Measurements from ENCODE around the gene ACER1.
"Not testable (repeated sequence)": the region's sequence is repeated elsewhere in the genome, so short reads cannot be mapped to it uniquely, and the experiment has no call there.

ACER1 gene

DNA sequence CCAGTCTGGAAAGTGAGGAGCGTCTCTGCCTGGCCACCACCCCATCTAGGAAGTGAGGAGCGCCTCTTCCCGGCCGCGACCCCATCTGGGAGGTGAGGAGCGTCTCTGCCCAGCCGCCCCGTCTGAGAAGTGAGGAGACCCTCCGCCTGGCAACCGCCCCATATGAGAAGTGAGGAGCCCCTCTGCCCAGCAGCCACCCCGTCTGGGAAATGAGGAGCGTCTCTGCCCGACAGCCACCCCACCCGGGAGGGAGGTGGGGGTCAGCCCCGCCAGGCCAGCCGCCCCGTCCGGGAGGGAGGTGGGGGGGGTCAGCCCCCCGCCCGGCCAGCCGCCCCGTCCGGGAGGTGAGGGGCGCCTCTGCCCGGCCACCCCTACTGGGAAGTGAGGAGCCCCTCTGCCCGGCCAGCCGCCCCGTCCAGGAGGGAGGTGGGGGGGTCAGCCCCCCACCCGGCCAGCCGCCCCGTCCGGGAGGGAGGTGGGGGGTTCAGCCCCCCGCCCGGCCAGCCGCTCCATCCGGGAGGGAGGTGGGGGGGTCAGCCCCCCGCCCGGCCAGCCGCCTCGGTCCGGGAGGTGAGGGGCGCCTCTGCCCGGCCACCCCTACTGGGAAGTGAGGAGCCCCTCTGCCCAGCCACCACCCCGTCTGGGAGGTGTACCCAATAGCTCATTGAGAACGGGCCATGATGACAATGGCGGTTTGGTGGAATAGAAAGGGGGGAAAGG is 22.1 kb upstream of the ACER1 start:
- DNase-seq = not testable (repeated sequence)

DNA sequence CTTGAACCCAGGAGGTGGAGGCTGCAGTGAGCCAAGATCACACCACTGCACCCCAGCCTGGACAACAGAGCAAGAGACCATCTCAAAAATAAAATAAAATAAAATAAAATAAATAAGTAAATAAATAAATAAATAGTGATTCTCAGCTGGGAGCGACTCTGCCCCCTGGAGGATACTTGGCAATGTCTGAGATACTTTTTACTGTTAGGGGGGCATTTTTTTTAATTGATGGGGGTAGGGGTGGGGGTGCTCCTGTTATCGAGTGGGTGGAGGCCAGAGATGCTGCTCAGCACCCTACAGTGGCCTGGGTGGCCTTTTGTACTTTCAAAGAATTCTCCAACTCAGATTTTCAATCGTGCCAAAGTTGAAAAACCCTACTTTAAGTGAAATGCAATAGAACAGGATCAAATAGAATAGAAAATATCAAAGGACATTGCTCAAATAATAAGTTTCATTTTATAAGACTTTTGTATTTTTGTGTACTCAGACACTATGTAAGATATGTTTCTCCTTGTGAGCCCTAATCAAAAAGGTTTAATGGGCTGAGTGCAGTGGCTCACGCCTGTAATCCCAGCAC is 20.8 kb upstream of the ACER1 start:
- peak; percentile 20 for DNase-seq

DNA sequence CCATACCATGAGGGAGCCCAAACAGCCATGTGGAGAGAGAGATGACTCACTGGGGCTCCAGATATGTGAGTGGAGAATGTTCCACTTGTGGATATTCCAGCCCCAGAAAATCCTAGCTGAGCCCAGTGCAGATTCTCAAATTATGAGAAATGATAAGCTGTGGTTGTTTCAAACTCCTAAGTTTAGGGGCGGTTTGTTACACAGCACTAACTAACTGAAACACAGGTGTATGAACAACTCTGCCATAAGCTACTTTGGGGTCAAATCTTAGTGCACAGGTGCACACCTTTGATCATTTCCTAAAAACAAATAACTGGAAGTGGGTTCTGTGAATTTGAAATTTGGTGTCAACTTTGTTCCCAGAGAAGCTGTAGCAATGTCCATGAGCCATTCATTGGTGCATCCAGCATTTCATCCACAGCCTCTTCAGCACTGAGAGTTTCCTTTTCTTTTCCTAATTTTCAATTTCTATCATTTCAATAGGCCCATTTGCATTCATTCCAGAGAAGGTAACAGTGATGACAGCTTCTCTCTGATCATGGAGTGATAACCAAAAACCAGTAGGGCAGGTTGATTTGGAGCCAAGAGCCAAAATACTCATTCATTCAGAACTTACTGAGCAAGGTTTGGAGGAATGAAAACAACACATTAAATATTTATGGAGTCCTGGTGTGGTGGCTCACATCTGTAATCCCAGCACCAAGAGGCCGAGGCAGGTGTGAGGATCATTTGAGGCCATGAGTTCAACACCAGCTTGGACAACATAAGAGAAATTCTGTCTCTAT is 19.2 kb upstream of the ACER1 start:
- no peak for DNase-seq

DNA sequence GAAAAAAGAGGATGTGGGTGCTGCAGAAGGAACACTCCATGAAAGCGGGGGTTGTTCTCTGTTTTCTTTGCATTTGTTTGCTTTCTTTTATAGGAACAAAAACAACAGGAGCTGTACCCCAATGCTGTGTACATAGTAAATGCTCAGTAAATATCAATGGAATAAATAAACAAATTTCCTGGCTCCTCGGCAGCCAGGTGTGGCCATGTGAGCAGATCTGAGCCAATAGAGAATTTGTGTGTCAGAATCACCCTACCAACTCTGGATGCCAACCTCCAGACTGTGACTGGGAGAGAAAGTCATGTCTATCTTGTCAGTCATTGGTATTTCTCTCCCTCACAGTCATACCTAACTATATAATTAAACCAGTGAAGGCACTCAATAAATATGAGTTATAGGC is 17.3 kb upstream of the ACER1 start:
- DNase-seq = no peak

DNA sequence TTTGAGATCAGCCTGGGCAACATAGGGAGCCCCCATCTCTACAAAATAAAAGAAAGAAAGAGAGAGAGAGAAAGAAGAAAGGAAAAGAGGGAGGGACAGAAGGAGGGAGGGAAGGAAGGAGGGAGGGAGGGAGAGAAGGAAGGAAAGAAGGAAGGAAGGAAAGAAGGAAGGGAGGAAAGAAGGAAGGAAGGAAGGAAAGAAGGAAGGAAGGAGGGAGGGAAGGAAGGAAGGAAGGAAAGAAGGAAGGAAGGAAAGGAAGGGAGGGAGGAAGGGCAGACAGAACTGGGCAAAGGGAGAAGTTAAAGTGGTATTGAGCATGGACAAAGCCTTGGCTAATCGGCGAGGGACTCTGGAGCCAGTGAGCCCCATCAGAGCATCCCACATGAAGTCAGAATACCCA is 15.9 kb upstream of the ACER1 start:
- not testable (repeated sequence) for DNase-seq

DNA sequence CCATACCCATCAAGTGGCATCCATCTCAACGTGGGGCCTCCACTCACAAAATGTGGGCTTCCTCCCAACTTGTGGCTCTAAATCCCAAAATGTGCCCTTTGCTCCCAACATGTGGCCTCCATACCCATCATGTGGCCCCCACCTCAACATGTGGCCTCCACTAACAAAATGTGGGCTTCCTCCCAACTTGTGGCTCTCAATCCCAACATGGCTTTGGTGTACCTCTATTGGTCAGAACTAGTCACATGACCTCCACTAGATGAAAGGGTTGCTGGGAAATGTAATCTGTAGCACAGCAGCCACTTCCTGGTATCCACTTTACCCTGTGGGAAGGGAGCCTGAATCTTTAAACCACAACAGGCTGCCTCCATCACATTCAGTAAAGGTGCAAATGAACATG is 10.1 kb upstream of the ACER1 start:
- no peak for DNase-seq

DNA sequence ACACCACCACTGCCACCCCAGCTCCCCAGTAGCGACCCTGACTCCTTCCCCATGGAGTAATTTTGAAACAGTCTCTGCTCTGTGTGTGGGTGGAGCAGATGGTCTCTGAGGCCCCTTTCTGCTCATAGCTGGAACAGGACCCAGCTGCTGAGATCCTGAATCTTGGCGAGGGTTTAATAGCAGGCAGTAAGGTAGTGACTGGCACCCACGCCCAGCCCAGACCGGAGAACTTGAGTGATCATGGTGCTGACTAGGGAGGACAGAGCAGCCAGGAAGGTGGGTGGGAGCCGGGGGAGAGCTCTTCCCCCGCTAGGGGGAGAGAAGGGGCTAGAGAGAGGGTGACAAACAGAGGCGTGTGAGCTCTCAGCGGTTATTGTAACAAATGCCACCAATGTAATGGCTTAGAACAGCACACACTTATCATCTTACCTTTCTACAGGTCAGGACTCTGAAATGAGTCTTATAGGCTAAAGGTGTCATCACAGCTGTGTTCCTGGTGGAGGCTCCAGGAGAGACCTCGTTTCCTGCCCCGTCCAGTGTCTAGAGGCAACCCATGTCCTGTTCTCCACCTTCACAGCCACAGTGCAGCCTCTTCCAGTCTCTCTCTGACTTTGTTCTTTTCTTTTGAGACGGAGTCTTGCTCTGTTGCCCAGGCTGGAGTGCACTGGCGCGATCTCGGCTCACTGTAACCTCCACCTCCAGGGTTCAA is 7.2 kb upstream of the ACER1 start:
- DNase-seq = no peak

DNA sequence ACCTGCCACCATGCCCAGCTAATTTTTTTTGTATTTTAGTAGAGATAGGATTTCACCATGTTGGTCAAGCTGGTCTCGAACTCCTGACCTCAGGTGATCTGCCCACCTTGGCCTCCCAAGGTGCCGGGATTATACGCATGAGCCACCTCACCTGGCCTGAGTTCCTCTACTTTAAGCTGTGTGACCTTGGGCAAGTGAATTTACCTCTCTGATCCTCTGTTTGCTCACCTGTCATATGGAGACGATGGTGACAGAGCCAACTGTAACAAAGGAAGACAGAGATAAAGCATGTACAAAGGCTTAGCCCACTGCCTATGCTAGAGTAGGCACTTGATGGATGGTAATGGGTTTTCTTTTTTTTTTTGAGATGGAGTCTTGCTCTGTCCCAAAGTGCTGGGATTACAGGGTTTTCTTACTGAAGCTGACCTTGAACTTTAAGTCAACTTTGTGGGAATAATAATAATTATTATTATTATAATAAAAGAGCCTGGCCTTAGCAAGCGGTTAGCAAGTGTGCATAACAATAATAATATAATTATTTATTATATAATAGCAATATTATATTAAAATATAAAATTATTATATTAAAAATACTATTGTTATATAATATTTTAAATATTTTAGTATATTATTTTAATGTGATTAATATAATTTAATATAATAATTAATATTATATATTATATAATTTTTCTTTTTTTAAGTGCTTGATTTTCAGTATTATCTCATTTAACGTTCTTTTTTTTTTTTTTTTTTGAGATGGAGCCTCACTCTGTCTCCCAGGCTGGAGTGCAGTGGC is 1.3 kb upstream of the ACER1 start:
- no peak for DNase-seq

DNA sequence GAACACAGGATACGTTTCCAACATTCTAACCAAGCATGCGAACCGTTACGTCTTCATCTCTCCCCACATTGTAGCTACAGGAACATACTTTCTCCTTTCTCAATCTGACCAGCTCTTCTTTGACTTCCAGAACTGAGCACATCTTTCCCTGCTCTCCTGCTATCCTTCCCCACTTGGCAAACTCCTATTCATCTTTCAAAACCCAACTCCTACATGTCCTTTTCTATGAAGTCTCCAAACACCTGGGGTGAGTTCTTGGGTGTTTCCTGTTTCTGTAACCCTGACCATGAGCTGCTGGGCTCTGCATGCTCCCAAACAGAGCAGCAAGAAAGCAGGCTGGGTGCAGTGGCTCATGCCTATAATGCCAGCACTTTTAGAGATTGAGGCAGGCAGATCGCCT is 6.6 kb downstream of the ACER1 start:
- no peak for DNase-seq

DNA sequence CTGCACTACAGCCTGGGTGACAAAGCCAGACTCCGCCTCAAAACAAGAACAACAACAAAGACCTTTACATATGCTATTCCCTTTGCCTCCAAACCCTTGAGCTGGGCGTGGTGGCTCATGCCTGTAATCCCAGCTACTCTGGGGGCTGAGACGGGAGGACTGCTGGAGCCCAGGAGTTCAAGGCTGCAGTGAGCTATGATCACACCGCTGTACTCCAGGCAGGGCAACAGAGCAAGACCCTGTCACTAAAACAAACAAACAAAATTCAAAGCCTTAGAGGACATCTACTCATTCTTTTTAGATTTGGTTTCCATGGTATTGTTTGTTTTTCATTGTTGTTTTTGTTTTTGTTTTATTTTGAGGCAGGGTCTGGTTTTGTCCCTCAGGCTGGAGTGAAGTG is 7.8 kb downstream of the ACER1 start:
- no peak for DNase-seq

DNA sequence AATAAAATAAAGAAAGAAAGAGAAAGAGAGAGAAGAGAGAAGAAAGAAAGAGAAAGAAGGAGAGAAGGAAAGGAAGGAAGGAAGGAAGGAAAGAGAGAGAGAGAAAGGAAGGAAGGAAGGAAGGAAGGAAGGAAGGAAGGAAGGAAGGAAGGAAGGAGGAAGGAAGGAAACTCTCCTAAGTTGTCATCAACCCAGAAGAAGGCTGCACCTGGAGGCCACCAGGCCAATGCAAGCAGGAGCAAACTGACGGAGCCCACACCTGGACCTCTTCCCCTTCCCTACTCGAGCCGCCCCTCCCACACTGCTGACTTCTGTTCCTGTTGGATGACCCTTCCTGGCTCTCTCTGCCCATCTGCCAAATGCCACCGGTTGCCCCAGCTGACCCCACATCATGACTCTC is 8.7 kb downstream of the ACER1 start:
- no peak for DNase-seq

DNA sequence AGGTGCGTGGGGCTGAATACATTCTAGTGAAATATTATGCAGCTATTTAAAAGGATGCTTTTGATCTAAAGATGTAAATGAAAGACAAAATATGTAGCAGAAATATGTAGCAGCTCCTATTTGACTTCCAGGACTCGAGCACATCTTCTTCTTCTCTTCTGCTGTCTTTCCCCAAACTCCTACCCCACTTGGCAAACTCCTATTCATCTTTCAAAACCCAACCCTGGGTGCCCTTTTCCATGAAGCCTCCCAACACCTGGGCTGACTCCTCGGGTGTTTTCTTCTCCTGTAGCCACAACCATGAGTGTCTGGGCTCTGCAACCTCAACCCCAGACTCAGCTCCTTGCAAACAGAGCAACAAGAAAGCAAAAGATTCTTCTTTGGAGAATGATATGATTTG is 11.1 kb downstream of the ACER1 start:
- no peak for DNase-seq

DNA sequence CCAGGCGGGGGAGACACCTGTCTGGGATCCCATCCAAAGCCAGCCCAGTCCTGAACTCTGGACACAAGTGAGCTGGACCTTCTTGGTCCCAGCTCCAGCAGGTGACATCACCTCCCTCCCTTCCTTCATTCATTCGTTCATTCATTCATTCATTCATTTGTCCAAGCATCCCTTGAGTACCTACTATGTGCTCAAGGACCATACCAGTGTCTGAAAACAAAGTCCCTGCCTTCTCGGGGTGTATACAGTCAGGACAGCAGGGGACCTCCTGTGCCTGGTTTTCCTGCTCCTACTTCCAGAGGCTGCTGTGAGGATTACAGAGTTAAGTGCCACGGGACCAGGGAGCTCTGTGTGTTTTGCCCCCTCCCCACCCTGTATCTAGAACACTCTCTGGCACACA is 14.0 kb downstream of the ACER1 start:
- no peak for DNase-seq

DNA sequence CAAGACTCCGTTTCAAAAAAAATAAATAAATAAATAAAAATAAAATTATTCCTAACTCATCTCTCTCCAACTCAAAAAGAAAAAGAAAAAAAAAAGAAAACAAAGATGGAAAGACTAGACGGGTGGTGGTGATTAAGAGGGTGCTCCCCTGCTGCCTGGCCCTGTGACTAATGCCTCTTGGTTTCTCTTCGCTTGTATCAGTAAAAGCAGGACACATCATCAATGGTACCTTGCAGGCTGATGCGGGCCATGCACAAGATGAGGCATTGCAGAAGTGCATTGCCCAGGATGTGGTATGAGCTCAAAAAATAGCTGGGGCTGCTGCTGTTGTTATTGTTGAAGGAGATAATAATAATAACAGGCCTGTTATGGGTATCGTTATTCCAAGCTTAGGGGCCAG is 14.6 kb downstream of the ACER1 start:
- DNase-seq = no peak

DNA sequence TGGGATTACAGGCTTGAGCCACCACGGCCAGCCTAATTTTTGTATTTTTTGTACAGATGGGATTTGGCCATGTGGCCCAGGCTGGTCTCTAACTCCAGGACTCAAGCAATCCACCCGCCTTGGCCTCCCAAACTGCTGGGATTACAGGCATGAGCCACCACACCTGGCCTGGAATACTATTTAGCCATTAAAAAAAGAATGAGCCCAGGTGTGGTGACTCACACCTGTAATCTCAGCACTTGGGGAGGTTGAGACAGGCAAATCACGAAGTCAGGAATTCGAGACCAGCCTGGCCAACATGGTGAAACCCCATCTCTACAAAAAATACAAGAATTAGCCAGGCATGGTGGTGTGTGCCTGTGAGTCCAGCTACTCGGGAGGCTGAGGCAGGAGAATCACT is 17.8 kb downstream of the ACER1 start:
- DNase-seq = not testable (repeated sequence)

DNA sequence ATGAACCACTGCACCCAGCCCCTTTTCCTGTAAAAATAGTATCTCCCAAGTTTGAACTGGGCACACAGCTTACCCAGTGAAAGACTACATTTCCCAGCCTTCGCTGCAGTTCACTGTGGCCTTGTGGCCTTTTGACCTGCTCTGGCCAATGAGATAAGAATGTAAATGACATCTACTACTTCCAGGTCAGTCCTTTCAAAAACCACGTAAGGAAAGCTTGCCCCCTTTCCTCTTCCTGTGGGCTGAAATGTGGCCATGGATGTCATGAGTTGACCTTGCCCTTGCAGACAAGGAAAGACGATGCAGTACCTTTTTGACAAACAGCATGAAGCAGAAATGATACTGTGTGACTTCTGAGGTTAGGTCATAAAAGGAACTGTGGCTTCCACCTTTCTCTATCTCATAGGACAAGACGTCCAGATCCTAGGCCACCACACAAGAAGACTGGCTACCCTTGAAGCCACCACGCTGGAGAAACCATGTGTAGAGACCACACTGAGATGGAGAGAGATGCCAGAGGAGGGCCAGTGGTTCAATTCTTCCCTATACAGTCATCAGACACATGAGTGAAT is 19.9 kb downstream of the ACER1 start:
- DNase-seq = no peak

DNA sequence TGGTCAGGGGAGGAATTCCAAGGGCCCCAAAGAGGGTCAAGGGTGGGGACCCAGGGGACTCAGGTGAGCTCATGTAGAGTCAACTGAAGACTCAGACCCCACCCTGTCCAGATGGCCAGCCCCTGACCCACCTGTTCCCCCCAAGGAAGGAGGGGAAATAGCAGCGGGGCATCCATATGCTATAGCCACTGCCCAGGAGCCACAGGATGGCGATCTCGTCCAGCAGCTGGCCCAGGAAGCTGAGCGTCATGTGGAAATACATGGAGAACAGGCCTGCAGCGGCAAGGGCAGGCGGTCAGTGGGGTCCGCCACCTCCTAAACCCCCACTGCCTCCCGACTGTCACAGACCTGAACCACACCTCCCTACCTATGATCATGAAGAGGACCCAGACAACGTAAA is 21.4 kb downstream of the ACER1 start:
- DNase-seq = no peak

DNA sequence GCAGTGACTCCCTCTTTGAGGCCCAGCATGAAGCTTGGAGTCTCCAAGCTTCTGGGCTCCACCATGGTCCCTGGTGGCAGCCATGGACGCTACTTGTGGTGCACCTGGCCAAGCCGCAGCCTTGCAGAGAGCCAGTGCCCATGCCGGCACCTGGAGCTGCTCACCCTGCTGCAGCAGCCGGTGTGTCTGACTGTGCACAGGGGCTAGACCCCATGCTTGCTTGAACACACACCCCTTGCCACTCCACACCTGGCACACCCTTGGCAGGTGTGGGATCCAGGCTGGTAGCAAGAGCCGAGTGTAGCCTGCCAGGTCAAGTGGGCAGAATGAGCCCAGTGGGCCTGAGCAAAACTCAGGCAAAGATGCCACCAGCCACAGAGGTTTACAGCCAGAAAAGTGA is 35.0 kb downstream of the ACER1 start:
- no peak for DNase-seq

DNA sequence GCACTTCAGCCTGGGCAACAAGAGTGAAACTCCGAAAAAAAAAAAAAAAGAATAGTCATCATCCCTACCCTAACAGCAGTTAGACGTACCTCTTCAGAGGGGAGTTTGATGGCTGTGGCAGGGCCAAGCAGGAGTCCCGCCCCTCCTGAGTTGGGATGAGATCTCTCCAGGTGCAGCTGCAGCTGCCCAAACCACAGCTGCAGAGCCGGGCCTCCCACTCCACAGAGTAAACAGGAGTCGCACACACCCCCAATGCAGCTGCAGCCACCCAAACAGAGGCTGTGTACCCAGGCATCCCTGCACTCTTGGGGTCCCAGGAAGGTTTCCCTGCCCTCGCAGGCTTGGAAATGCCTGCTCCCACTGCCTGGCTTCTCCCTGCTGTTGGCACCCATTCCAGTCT is 36.2 kb downstream of the ACER1 start:
- no peak for DNase-seq

DNA sequence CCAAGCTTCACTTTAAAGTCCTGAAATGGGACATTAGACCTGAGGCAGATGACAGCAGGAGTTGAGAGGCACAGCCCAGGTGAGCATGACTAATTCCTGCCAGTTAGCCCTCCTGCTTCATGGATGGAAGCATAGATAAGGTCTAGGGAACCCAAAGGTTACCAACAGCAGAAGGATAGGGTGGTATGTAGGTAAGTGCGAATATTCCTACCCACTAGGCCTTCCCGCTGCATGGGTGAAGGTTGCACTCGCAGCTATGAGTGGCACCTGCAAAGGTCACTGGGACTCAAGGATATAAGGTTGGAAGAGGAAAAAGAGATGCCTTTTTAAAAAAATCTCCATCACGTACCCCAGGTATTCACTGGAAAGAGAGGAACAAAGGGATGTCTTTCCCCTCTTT is 41.4 kb downstream of the ACER1 start:
- no peak for DNase-seq

DNA sequence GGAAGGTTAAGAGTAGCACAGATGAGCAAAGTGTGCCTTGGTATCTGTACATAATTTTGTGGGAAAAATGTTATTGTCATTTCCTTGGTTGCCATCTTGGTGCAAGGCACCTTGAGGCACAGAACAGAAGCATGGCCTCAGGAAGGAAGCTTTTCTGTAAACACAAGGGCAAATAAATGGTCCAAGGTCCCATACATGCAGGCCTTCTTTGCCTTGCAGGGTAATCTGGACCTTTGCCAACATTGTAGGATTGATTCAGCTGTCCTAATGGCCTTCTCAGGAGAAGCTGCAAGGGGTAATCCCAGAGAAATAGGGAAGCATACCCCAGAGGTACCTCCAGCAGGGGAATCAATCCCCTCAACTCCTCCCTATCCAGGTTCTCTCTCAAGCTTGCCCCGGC is 44.7 kb downstream of the ACER1 start:
- no peak for DNase-seq

DNA sequence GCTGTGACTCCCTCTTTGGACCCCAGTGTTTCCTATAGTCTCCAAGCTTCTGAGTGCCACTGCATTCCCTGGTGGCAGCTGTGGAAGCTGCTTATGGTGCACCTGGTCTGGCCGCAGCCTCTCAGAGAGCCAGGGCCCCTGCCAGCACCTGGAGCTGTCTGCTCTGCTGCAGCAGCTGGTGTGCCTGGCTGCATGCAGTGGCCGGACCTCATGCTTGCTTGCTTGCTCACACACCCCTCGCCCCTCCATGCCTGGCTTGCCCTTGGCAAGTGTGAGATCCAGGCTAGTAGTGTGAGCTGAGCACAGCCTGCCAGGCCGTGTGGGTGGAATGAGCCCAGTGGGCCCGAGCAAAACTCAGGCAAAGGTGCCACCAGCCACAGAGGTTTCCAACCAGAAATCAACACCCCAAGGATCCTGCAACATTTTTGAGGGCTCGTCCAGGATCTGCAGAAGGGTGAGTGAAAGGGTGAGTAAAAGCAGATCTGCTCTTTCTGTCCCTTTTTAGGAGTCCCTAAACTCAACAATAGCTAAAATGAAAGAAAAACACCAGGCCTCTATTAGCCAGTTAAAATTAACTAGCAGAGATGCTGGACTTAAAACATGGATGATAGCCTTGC is 46.0 kb downstream of the ACER1 start:
- DNase-seq = no peak
